Ovary (tissue), 3 donors: Measurements from ENCODE around the gene ECEL1.

Experiments used
- CTCF ChIP-seq, 3 donors: fragments of 450-650 bp in 2 of 3; fragments of 200-600 bp in 1 of 3; IDR thresholded peaks; one replicate each; pipeline versions ENCODE4 v1.5.1 to v1.8.0; 2016 to 2022; ENCODE audit warnings: antibody characterized with exemption in 3 of 3, mild to moderate bottlenecking in 1 of 3
- EP300 ChIP-seq: sonication (generic); formaldehyde crosslinking; IDR thresholded peaks from one replicate; pipeline ENCODE4 v1.6.1; 2017; ENCODE audit warnings: antibody characterized with exemption
- POLR2A ChIP-seq: fragments of 450-650 bp; IDR thresholded peaks from one replicate; pipeline ENCODE4 v1.6.1; 2017; ENCODE audit warnings: antibody characterized with exemption, mild to moderate bottlenecking, moderate library complexity
- donor health status: DM: no; HTN: no; CAD: no.

GRCh38 chr2:232441147-232441651 lies 46.4 kb downstream of the ECEL1 start:
- TF ChIP-seq CTCF (IDR thresholded peaks at IDR 0.05), result no peak
- TF ChIP-seq POLR2A, result no peak
- TF ChIP-seq EP300, result no peak
